ENCODE measurements around the gene DNAJC5G. TPM values are rescaled to one million over a fixed set of nuclear protein-coding genes. Genes with fewer than 3 reads are reported as not detected.

DNAJC5G gene
- total and polyA plus RNA-seq, 2 of the 13 experiments (the other 11 are each of a cell fraction or from before 2014, with no cell fraction given), result 0.05 TPM; not detected in 1

DNA sequence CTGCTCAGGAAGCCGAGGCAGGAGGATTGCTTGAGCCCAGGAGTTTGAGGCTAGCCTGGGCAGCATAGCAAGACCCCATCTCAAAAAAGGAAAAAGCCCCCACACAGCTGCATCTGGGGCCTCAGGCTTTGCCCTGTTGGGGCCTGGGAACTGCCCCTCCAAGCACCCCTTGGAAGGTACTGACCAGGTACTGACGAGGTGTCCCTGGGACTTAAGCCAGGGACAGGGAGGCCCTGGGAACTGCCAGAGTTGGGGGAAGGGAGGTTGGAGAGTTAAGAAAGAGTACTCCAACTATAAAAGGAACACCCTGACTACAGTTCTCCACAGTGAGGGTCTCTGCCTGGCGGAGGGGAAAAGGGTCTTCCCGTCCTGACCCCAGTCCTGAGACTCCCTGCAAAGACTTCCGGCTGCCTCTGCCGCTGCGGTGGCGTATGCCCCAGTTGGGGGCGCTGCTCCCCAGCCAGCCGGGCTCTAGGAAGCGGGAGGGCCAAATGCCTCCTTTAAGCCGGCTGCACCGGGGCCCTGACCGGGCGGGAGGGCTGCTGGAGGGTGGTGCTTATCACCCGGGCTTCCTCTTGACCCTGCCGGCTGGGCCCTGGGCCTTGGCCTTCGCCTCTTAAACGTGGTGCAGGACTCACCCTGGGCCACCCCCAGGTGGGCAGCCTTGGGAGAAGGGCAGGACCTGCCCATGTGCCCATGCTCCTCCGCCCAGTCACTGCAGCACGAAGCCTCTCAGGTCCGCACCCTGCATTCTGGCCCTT lies 25.2 kb upstream of the DNAJC5G start (continued):
- TF ChIP-seq, protein P1, sequence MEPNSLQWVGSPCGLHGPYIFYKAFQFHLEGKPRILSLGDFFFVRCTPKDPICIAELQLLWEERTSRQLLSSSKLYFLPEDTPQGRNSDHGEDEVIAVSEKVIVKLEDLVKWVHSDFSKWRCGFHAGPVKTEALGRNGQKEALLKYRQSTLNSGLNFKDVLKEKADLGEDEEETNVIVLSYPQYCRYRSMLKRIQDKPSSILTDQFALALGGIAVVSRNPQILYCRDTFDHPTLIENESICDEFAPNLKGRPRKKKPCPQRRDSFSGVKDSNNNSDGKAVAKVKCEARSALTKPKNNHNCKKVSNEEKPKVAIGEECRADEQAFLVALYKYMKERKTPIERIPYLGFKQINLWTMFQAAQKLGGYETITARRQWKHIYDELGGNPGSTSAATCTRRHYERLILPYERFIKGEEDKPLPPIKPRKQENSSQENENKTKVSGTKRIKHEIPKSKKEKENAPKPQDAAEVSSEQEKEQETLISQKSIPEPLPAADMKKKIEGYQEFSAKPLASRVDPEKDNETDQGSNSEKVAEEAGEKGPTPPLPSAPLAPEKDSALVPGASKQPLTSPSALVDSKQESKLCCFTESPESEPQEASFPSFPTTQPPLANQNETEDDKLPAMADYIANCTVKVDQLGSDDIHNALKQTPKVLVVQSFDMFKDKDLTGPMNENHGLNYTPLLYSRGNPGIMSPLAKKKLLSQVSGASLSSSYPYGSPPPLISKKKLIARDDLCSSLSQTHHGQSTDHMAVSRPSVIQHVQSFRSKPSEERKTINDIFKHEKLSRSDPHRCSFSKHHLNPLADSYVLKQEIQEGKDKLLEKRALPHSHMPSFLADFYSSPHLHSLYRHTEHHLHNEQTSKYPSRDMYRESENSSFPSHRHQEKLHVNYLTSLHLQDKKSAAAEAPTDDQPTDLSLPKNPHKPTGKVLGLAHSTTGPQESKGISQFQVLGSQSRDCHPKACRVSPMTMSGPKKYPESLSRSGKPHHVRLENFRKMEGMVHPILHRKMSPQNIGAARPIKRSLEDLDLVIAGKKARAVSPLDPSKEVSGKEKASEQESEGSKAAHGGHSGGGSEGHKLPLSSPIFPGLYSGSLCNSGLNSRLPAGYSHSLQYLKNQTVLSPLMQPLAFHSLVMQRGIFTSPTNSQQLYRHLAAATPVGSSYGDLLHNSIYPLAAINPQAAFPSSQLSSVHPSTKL (CRISPR knock-in tag; IDR thresholded peaks at IDR 0.05), result peak; percentile 35; the same call in 1 of the 2 replicates
- TF ChIP-seq ELF3 (CRISPR knock-in tag; IDR thresholded peaks at IDR 0.05) (peak; percentile 91), ZNF878 (CRISPR knock-in tag; IDR thresholded peaks at IDR 0.05) (no peak), LCORL (IDR thresholded peaks at IDR 0.05) (no peak), LCORL (CRISPR knock-in tag; IDR thresholded peaks at IDR 0.05) (peak; percentile 56; the same call in 1 of the 2 replicates), ZNF761 (CRISPR knock-in tag; conservative IDR thresholded peaks at IDR 0.05) (no peak; the same call in 1 of the 2 replicates), ZNF234 (CRISPR knock-in tag; conservative IDR thresholded peaks at IDR 0.05) (peak; percentile 57; the same call in 1 of the 2 replicates), ZNF563 (CRISPR knock-in tag; IDR thresholded peaks at IDR 0.05) (peak; percentile 25; the same call in 1 of the 2 replicates), ZNF558 (CRISPR knock-in tag; IDR thresholded peaks at IDR 0.05; ENCODE audit: borderline replicate concordance) (no peak; the same call in 1 of the 2 replicates), ARID2 (CRISPR knock-in tag; IDR thresholded peaks at IDR 0.05; ENCODE audit: borderline replicate concordance) (peak; percentile 73; the same call in 1 of the 2 replicates), GTF2F1 (IDR thresholded peaks at IDR 0.05; ENCODE audit: low read length) (no peak), ZBTB20 (CRISPR knock-in tag; IDR thresholded peaks at IDR 0.05; ENCODE audit: borderline replicate concordance, low read depth) (0 out of 2 replicates have a peak, but pooled peaks have one; percentile 49), ZNF678 (CRISPR knock-in tag; IDR thresholded peaks at IDR 0.05) (no peak), SOX6 (IDR thresholded peaks at IDR 0.05) (no peak), SOX6 (CRISPR knock-in tag; IDR thresholded peaks at IDR 0.05) (peak; percentile 53), ZNF768 (CRISPR knock-in tag; IDR thresholded peaks at IDR 0.05) (peak; percentile 66; the same call in 1 of the 2 replicates), ZNF143 (CRISPR knock-in tag; IDR thresholded peaks at IDR 0.05) (0 out of 2 replicates have a peak, but pooled peaks have one; percentile 5), IRF2 (CRISPR knock-in tag; IDR thresholded peaks at IDR 0.05) (peak; percentile 41; the same call in 1 of the 2 replicates)
- TF ChIP-seq, protein P2, sequence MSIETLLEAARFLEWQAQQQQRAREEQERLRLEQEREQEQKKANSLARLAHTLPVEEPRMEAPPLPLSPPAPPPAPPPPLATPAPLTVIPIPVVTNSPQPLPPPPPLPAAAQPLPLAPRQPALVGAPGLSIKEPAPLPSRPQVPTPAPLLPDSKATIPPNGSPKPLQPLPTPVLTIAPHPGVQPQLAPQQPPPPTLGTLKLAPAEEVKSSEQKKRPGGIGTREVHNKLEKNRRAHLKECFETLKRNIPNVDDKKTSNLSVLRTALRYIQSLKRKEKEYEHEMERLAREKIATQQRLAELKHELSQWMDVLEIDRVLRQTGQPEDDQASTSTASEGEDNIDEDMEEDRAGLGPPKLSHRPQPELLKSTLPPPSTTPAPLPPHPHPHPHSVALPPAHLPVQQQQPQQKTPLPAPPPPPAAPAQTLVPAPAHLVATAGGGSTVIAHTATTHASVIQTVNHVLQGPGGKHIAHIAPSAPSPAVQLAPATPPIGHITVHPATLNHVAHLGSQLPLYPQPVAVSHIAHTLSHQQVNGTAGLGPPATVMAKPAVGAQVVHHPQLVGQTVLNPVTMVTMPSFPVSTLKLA (IDR thresholded peaks at IDR 0.05), result no peak
- TF ChIP-seq, protein P3, sequence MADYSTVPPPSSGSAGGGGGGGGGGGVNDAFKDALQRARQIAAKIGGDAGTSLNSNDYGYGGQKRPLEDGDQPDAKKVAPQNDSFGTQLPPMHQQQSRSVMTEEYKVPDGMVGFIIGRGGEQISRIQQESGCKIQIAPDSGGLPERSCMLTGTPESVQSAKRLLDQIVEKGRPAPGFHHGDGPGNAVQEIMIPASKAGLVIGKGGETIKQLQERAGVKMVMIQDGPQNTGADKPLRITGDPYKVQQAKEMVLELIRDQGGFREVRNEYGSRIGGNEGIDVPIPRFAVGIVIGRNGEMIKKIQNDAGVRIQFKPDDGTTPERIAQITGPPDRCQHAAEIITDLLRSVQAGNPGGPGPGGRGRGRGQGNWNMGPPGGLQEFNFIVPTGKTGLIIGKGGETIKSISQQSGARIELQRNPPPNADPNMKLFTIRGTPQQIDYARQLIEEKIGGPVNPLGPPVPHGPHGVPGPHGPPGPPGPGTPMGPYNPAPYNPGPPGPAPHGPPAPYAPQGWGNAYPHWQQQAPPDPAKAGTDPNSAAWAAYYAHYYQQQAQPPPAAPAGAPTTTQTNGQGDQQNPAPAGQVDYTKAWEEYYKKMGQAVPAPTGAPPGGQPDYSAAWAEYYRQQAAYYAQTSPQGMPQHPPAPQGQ (CRISPR knock-in tag; IDR thresholded peaks at IDR 0.05; ENCODE audit: borderline replicate concordance), result 0 out of 2 replicates have a peak, but pooled peaks have one; percentile 65
- TF ChIP-seq, protein P4, sequence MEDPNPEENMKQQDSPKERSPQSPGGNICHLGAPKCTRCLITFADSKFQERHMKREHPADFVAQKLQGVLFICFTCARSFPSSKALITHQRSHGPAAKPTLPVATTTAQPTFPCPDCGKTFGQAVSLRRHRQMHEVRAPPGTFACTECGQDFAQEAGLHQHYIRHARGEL (CRISPR knock-in tag; IDR thresholded peaks at IDR 0.05), result no peak
- TF ChIP-seq, protein P5, sequence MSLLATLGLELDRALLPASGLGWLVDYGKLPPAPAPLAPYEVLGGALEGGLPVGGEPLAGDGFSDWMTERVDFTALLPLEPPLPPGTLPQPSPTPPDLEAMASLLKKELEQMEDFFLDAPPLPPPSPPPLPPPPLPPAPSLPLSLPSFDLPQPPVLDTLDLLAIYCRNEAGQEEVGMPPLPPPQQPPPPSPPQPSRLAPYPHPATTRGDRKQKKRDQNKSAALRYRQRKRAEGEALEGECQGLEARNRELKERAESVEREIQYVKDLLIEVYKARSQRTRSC (CRISPR knock-in tag; IDR thresholded peaks at IDR 0.05; ENCODE audit: low read depth), result no peak
